CD14-positive monocyte (primary cell): ENCODE results near the gene SMTNL2. TPM values are rescaled to one million over a fixed set of nuclear protein-coding genes. Genes with fewer than 3 reads are reported as not detected.

ENCODE experiments used
- DNase-seq, 3 donors: peaks; one replicate each; pipeline ENCODE4 v3.0.0-alpha.2; 2011 to 2022
- H2AFZ ChIP-seq: 2 replicates; pipeline ENCODE4 v1.6.0; 2012; ENCODE audit warnings: mild to moderate bottlenecking, low read depth, low read length, inconsistent platforms; ENCODE audit not compliant: insufficient read depth, poor library complexity, severe bottlenecking
- H3K27ac ChIP-seq, 2 donors: 1 replicate in 1 of 2; 2 replicates in 1 of 2; pipeline ENCODE4 v1.5.1; 2012 to 2013; ENCODE audit warnings: low read length in 2 of 2, control low read depth in 1 of 2, inconsistent platforms in 1 of 2, low read depth in 1 of 2, mild to moderate bottlenecking in 1 of 2
- H3K27me3 ChIP-seq, 2 donors: one replicate each; pipeline versions ENCODE4 v1.6.0 to v1.6.1; 2011 to 2013; ENCODE audit warnings: low read length in 2 of 2; ENCODE audit not compliant: control insufficient read depth in 2 of 2, insufficient read depth in 2 of 2
- H3K36me3 ChIP-seq, 2 donors: replicated peaks in 1 of 2; 1 replicate in 1 of 2; 2 replicates in 1 of 2; pipeline versions ENCODE4 v1.5.1 to v1.6.1; 2012 to 2013; ENCODE audit warnings: low read length in 2 of 2, control low read depth in 1 of 2, inconsistent platforms in 1 of 2, mild to moderate bottlenecking in 1 of 2; ENCODE audit not compliant: insufficient read depth in 2 of 2, control insufficient read depth in 1 of 2
- H3K4me1 ChIP-seq, 2 donors: 1 replicate in 1 of 2; 2 replicates in 1 of 2; pipeline versions ENCODE4 v1.5.1 to v1.6.1; 2012 to 2013; ENCODE audit warnings: low read length in 2 of 2, control low read depth in 1 of 2, inconsistent platforms in 1 of 2, mild to moderate bottlenecking in 1 of 2, moderate library complexity in 1 of 2; ENCODE audit not compliant: insufficient read depth in 2 of 2, control insufficient read depth in 1 of 2
- H3K4me2 ChIP-seq: replicated peaks from 2 replicates; pipeline ENCODE3; 2012; ENCODE audit warnings: low read length, moderate library complexity, mild to moderate bottlenecking; ENCODE audit not compliant: poor library complexity, severe bottlenecking; ENCODE audit errors: extremely low read depth
- H3K4me3 ChIP-seq, 3 experiments: fragments of 200-600 bp in 1 of 3; sonication (generic) in 1 of 3; replicated peaks in 1 of 3; 1 replicate in 2 of 3; 2 replicates in 1 of 3; pipeline ENCODE4 v1.5.1; 2011 to 2013; ENCODE audit warnings: low read length in 3 of 3, mild to moderate bottlenecking in 3 of 3, control low read depth in 2 of 3, low read depth in 2 of 3, inconsistent platforms in 1 of 3, moderate library complexity in 1 of 3
- H3K79me2 ChIP-seq: 2 replicates; pipeline ENCODE4 v1.6.0; 2012; ENCODE audit warnings: mild to moderate bottlenecking, control low read depth, inconsistent platforms, low read length, moderate library complexity; ENCODE audit not compliant: insufficient read depth
- H3K9ac ChIP-seq: 2 replicates; pipeline ENCODE4 v1.6.0; 2017; ENCODE audit warnings: low read length, mild to moderate bottlenecking; ENCODE audit not compliant: insufficient read depth, poor library complexity, severe bottlenecking
- H3K9me3 ChIP-seq, 2 donors: replicated peaks in 1 of 2; 1 replicate in 1 of 2; 2 replicates in 1 of 2; pipeline versions ENCODE4 v1.5.1 to v1.6.1; 2012 to 2013; ENCODE audit warnings: low read length in 2 of 2, control low read depth in 1 of 2; ENCODE audit not compliant: control insufficient read depth in 1 of 2, insufficient read depth in 1 of 2
- H4K20me1 ChIP-seq: 2 replicates; pipeline ENCODE4 v1.6.0; 2012; ENCODE audit warnings: mild to moderate bottlenecking, low read length, control low read depth, moderate library complexity; ENCODE audit not compliant: insufficient read depth
- H3K27ac Mint-ChIP-seq, 7 donors: one replicate each; pipeline ENCODE4 v1.8.0; 2020; ENCODE audit warnings: mild to moderate bottlenecking in 7 of 7, mixed read lengths in 7 of 7, moderate library complexity in 6 of 7, inconsistent platforms in 2 of 7
- H3K27me3 Mint-ChIP-seq, 3 donors: one replicate each; pipeline ENCODE4 v1.8.0; 2021 to 2022; ENCODE audit warnings: low read depth in 3 of 3, mild to moderate bottlenecking in 3 of 3, mixed read lengths in 3 of 3, moderate library complexity in 3 of 3, inconsistent platforms in 1 of 3
- H3K36me3 Mint-ChIP-seq, 2 donors: one replicate each; pipeline ENCODE4 v1.8.0; 2020; ENCODE audit warnings: mixed read lengths in 2 of 2, inconsistent platforms in 1 of 2, mild to moderate bottlenecking in 1 of 2
- H3K4me1 Mint-ChIP-seq: one replicate; pipeline ENCODE4 v1.8.0; 2020; ENCODE audit warnings: mild to moderate bottlenecking, mixed read lengths
- H3K4me3 Mint-ChIP-seq, 2 donors: one replicate each; pipeline ENCODE4 v1.8.0; 2020; ENCODE audit warnings: mild to moderate bottlenecking in 2 of 2, mixed read lengths in 2 of 2, moderate library complexity in 1 of 2
- H3K9me3 Mint-ChIP-seq, 7 donors: one replicate each; pipeline ENCODE4 v1.8.0; 2020 to 2022; ENCODE audit warnings: mixed read lengths in 7 of 7, mild to moderate bottlenecking in 6 of 7, moderate library complexity in 6 of 7, inconsistent platforms in 2 of 7
- WGBS: methylation state at CpG from one replicate; pipeline ENCODE4 v1.1.5; 2013; ENCODE audit warnings: missing lambda C conversion rate; ENCODE audit not compliant: insufficient coverage; 5-methylcytosine and 5-hydroxymethylcytosine counted together
- intact Hi-C, 2 donors: fragments of 100-400 bp; cut with micrococcal nuclease; formaldehyde crosslinking; loops; one replicate each; pipeline versions ENCODE4 v1.15.0 to v1.15.1; 2023
- polyA plus RNA-seq, 3 donors: library from polyadenylated mRNA; depleted of rRNA in 1 of 3; unstranded in 2 of 3; stranded (reverse) in 1 of 3; fragments of 300-500 nt in 2 of 3; fragments of >200 nt in 1 of 3; fragmentation: Illumina TruSeq in 2 of 3; gene quantifications; 1 replicate in 2 of 3; 2 replicates in 1 of 3; pipeline ENCODE4 v1.2.3, GENCODE V29; 2012 to 2021
- TF ChIP-seq, protein P1 (sequence below): fragments of 200-600 bp; IDR thresholded peaks from one replicate; pipeline ENCODE4 v1.8.0; 2022; ENCODE audit warnings: antibody characterized with exemption, mild to moderate bottlenecking

The SMTNL2 gene
- polyA plus RNA-seq, 3 donors: 0.08 TPM; not detected in 2

DNA sequence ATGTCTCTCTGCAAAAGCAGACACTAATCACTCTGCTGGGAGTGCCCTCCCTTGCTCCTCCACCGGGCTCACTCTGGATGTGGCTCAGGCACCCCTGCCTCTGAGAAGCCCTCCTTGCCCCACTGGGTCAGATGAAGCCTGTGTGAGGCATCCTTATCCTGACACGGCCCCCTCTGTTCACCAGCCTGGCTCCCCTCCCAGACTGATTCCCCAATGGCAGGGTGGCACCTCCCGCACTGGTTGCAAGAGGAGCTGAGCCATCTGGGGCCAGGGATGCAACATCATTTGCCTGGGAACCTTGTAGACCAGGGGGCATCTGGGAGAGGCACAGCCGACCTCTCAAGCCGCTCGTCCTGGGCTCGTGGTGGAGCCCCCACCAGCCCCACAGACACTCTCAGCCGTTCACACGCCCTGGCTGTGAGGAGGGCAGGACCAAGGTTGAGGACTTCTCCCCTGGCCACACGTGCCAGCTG, 6.7 kb downstream of the SMTNL2 start:
- Mint-ChIP-seq H3K9me3 (no peaks in the 10 kb centered on the region), H3K4me3 (no peak overlapping the region), H3K4me1 (peaks cover 7% of the 10 kb centered on the region), H3K27me3 (peaks cover 22 to 37% (median 30%) of the 10 kb centered on the region in 3 donors), H3K27ac (no peak overlapping the region), H3K36me3 (no peaks in the 10 kb centered on the region)
- no peaks in the 10 kb centered on the region for H3K9me3 ChIP-seq
- H3K9ac ChIP-seq: no peak overlapping the region
- H3K27me3 ChIP-seq: peaks cover 0 to 16% of the 10 kb centered on the region in 2 donors
- H3K27ac ChIP-seq: no peak overlapping the region
- no peaks in the 10 kb centered on the region for H3K79me2 ChIP-seq
- no peaks in the 10 kb centered on the region for H4K20me1 ChIP-seq
- no peak for DNase-seq
- TF ChIP-seq, protein P1, sequence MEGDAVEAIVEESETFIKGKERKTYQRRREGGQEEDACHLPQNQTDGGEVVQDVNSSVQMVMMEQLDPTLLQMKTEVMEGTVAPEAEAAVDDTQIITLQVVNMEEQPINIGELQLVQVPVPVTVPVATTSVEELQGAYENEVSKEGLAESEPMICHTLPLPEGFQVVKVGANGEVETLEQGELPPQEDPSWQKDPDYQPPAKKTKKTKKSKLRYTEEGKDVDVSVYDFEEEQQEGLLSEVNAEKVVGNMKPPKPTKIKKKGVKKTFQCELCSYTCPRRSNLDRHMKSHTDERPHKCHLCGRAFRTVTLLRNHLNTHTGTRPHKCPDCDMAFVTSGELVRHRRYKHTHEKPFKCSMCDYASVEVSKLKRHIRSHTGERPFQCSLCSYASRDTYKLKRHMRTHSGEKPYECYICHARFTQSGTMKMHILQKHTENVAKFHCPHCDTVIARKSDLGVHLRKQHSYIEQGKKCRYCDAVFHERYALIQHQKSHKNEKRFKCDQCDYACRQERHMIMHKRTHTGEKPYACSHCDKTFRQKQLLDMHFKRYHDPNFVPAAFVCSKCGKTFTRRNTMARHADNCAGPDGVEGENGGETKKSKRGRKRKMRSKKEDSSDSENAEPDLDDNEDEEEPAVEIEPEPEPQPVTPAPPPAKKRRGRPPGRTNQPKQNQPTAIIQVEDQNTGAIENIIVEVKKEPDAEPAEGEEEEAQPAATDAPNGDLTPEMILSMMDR: no peak
- no peak overlapping the region for H3K4me2 ChIP-seq
- H3K4me1 ChIP-seq: peaks cover 4 to 6% of the 10 kb centered on the region in 2 donors
- 86% methylated on average over 10 of the region's 10 CpGs for WGBS
- H3K36me3 ChIP-seq: no peaks in the 10 kb centered on the region
- no peak overlapping the region for H2AFZ ChIP-seq
- intact Hi-C loops: no loop called here
- no peak overlapping the region for H3K4me3 ChIP-seq

DNA sequence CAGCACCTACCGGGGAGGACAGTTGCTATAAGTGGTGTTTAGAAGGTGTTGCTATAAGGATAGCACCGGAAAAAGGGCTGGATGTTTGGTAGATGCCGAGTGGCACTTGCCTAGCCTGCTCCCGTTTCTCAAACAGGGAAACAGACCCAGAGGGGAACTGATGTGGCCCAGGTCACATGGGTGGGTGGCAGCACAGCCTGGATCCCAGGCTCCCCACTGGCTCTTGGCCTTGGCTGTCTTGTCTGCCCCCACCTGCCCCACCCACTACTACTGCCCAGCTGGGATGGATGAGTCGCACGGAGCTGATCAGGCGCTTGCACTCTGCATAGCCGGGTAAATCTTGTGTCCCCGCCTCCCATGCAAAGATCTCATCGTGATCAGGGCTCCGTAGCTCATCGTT, 7.2 kb downstream of the SMTNL2 start:
- H3K36me3 ChIP-seq: no peaks in the 10 kb centered on the region
- peaks cover 18 to 33% (median 24%) of the 10 kb centered on the region in 3 donors for H3K27me3 Mint-ChIP-seq
- H3K27ac ChIP-seq: no peak overlapping the region
- DNase-seq: peak in 2 of 3 donors; percentile 4 to 19
- no peak overlapping the region for H3K4me3 Mint-ChIP-seq
- no peak overlapping the region for H3K27ac Mint-ChIP-seq
- no peaks in the 10 kb centered on the region for H3K9me3 Mint-ChIP-seq
- H2AFZ ChIP-seq: no peak overlapping the region
- no peak overlapping the region for H3K4me3 ChIP-seq
- peaks cover 7% of the 10 kb centered on the region for H3K4me1 Mint-ChIP-seq
- no peaks in the 10 kb centered on the region for H3K9me3 ChIP-seq
- TF ChIP-seq, protein P1: no peak
- H3K27me3 ChIP-seq: peaks cover 0 to 11% of the 10 kb centered on the region in 2 donors
- no peaks in the 10 kb centered on the region for H3K79me2 ChIP-seq
- no peak overlapping the region for H3K9ac ChIP-seq
- H3K4me2 ChIP-seq: no peak overlapping the region
- H3K4me1 ChIP-seq: peaks cover 4 to 6% of the 10 kb centered on the region in 2 donors
- no peaks in the 10 kb centered on the region for H4K20me1 ChIP-seq
- WGBS: 71% methylated on average over 12 of the region's 12 CpGs
- H3K36me3 Mint-ChIP-seq: no peaks in the 10 kb centered on the region
- intact Hi-C loops: no loop called here
